Measurements from ENCODE around the gene PSMC1. TPM values are rescaled to one million over a fixed set of nuclear protein-coding genes. Genes with fewer than 3 reads are reported as not detected.
"Not testable (repeated sequence)": the region's sequence is repeated elsewhere in the genome, so short reads cannot be mapped to it uniquely, and the experiment has no call there.

PSMC1 gene
- total RNA-seq, 1 donor from 2014 or later = 105 TPM

DNA sequence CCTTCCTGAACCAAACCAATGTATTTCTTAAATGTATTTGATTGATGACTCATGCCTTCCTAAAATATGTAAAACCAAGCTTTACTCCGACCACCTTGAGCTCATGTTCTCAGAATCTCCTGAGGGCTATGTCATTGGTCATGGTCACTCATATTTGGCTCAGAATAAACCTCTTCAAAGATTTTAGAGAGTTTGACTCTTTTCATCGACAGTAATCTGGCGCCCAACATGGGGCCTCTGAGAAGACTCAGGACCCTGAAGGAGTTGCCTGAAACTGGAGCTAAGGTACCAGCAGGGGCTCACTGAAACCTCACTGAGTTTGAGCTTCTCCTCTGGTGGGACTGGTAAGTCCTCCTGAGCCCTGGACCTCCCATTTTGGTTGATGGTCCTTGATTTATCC lies 17.2 kb upstream of the PSMC1 start:
- peaks cover 11% of the 10 kb centered on the region for H3K27me3 Mint-ChIP-seq (ENCODE audit: unreplicated experiment)
- H3K9me3 Mint-ChIP-seq (ENCODE audit: unreplicated experiment) = peaks cover 21% of the 10 kb centered on the region
- DNase-seq (ENCODE audit: low spot score) = no peak
- H3K4me3 Mint-ChIP-seq (ENCODE audit: unreplicated experiment) = no peak overlapping the region
- no peak for TF ChIP-seq CTCF (IDR thresholded peaks at IDR 0.05; ENCODE audit: unreplicated experiment)
- no peaks in the 10 kb centered on the region for H3K4me1 Mint-ChIP-seq (ENCODE audit: unreplicated experiment)
- no peak overlapping the region for H3K27ac Mint-ChIP-seq (ENCODE audit: unreplicated experiment)
- peaks cover 21% of the 10 kb centered on the region for H3K36me3 Mint-ChIP-seq (ENCODE audit: low read depth, unreplicated experiment)

DNA sequence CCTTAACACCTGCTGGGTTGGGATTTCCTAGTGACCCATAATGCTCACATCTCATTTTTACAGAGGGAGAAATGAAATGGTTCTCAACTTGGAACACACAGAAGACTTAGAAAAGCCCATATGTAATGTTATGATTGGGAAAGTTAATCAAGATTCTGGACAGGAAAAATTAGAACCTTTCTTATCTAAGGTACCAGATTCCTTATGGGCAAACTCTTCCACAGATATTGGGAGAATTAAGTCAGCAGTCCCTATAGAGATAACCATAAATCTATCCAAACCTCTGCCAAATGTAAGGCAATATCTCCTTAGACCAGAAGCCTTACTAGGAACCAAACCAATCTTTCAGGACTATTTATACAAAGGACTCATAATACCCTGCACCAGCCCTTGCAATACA lies 13.9 kb upstream of the PSMC1 start:
- no peak for TF ChIP-seq CTCF (IDR thresholded peaks at IDR 0.05; ENCODE audit: unreplicated experiment)
- no peak for DNase-seq (ENCODE audit: low spot score)
- Mint-ChIP-seq H3K27me3 (ENCODE audit: unreplicated experiment) (peaks cover 5% of the 10 kb centered on the region), H3K4me3 (ENCODE audit: unreplicated experiment) (no peak overlapping the region), H3K4me1 (ENCODE audit: unreplicated experiment) (no peaks in the 10 kb centered on the region), H3K9me3 (ENCODE audit: unreplicated experiment) (peaks cover 19% of the 10 kb centered on the region), H3K36me3 (ENCODE audit: low read depth, unreplicated experiment) (peaks cover 13% of the 10 kb centered on the region), H3K27ac (ENCODE audit: unreplicated experiment) (no peak overlapping the region)

DNA sequence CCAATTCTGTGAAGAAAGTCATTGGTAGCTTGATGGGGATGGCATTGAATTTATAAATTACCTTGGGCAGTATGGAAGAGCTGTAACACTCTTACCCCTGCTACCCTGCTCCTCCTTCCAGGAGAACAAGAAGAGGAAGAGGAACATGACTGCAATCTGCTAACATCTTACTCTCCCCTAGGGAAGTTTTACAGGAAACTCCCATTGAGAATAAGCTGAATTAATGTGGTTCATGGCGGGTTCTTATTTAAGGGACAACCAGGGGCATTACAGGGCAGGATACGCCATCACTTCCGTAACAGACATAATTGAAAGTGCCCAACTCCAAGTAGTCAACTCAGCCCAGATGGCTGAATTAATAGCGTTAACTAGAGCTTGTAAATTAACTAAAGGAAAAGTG lies 9.4 kb upstream of the PSMC1 start:
- Mint-ChIP-seq H3K36me3 (ENCODE audit: low read depth, unreplicated experiment) (no peaks in the 10 kb centered on the region), H3K4me3 (ENCODE audit: unreplicated experiment) (no peak overlapping the region), H3K27ac (ENCODE audit: unreplicated experiment) (no peak overlapping the region), H3K27me3 (ENCODE audit: unreplicated experiment) (no peaks in the 10 kb centered on the region), H3K4me1 (ENCODE audit: unreplicated experiment) (no peaks in the 10 kb centered on the region), H3K9me3 (ENCODE audit: unreplicated experiment) (no peaks in the 10 kb centered on the region)
- no peak for DNase-seq (ENCODE audit: low spot score)
- TF ChIP-seq CTCF (IDR thresholded peaks at IDR 0.05; ENCODE audit: unreplicated experiment) = no peak

DNA sequence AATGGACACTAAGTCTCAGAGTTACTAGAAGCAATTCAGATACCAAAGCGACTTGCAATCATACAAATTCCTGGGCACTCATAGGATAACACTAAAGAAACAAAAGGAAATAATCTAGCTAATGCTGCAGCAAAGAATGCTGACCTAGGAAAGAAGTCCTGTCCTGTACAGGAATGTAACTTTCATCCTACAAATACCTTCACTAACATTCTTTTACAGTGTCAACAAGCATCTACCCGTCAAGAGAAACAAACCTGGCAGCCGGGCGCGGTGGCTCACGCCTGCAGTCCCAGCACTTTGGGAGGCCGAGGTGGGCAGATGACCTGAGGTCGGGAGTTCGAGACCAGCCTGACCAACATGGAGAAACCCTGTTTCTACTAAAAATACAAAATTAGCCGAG lies 8.9 kb upstream of the PSMC1 start:
- not testable (repeated sequence) for H3K9me3 Mint-ChIP-seq (ENCODE audit: unreplicated experiment); H3K4me1 Mint-ChIP-seq (ENCODE audit: unreplicated experiment); DNase-seq (ENCODE audit: low spot score); H3K36me3 Mint-ChIP-seq (ENCODE audit: low read depth, unreplicated experiment); H3K27me3 Mint-ChIP-seq (ENCODE audit: unreplicated experiment); H3K4me3 Mint-ChIP-seq (ENCODE audit: unreplicated experiment); H3K27ac Mint-ChIP-seq (ENCODE audit: unreplicated experiment)

DNA sequence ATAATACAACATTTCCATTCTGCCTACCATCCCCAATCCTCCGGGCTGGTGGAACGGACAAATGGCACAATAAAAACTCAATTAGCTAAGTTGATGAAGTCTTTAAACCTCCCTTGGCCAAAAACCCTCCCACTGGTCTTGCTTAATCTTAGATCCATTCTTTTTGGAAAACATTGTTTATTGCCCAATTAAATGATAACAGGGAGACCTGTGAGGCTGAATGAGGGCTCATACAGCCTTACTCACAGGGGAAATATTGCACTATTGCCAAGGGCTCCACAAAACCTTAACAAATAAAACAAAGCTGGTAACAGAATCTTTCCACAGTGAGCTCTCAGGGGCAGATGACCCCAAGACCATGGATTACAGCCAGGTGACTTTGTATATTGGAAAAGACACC lies 7.8 kb upstream of the PSMC1 start:
- Mint-ChIP-seq H3K4me3 (ENCODE audit: unreplicated experiment) (no peak overlapping the region), H3K9me3 (ENCODE audit: unreplicated experiment) (no peaks in the 10 kb centered on the region), H3K4me1 (ENCODE audit: unreplicated experiment) (no peaks in the 10 kb centered on the region), H3K27me3 (ENCODE audit: unreplicated experiment) (no peaks in the 10 kb centered on the region), H3K36me3 (ENCODE audit: low read depth, unreplicated experiment) (no peaks in the 10 kb centered on the region), H3K27ac (ENCODE audit: unreplicated experiment) (no peak overlapping the region)
- TF ChIP-seq CTCF (IDR thresholded peaks at IDR 0.05; ENCODE audit: unreplicated experiment) = no peak
- DNase-seq (ENCODE audit: low spot score) = no peak

DNA sequence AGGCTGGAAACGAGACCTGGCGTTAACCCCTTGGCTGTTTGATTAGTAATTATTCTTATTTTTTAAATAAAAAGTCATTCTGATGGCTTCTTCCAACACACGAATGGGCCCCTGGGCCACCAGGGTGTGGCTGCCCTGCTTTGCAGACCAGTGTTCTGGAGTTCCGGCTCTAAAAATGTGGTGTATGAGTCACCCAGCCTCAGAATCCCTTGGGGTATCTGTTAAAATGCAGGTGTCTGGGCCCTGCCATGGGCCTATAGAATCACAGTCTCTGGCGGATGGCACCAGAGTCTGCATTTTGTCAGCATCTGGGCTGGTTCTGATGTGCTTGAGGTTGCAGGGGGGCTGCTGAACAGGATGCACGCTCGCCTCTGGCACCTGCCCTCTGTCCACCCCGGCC lies 2.5 kb upstream of the PSMC1 start:
- DNase-seq (ENCODE audit: low spot score) = no peak
- no peak overlapping the region for H3K4me3 Mint-ChIP-seq (ENCODE audit: unreplicated experiment)
- no peak for TF ChIP-seq CTCF (IDR thresholded peaks at IDR 0.05; ENCODE audit: unreplicated experiment)

More for the DNA sequence above, 2.5 kb upstream of the PSMC1 start:
- Mint-ChIP-seq H3K9me3 (ENCODE audit: unreplicated experiment) (no peaks in the 10 kb centered on the region), H3K27me3 (ENCODE audit: unreplicated experiment) (peaks cover 4% of the 10 kb centered on the region), H3K4me1 (ENCODE audit: unreplicated experiment) (peaks cover 14% of the 10 kb centered on the region), H3K27ac (ENCODE audit: unreplicated experiment) (no peak overlapping the region), H3K36me3 (ENCODE audit: low read depth, unreplicated experiment) (peaks cover 7% of the 10 kb centered on the region)

Data from endothelial cell (in vitro differentiated cells).